ENCODE data around the gene GALNT17.

- TF ChIP-seq CTCF (IDR thresholded peaks at IDR 0.05; ENCODE audit: low read length) (no peak), EZH2 (optimal IDR thresholded peaks at IDR 0.05; ENCODE audit: low read depth, low read length) (no peak)
These were observed 84.3 kb downstream of the GALNT17 start for GRCh38 chr7:71216211-71216610.
